ENCODE data around the gene CTTN.

CTTN gene

GRCh38 chr11:70420008-70420464, 21.7 kb downstream of the CTTN start:
- no peak for DNase-seq (ENCODE audit: low read depth)
- TF ChIP-seq, protein P1, sequence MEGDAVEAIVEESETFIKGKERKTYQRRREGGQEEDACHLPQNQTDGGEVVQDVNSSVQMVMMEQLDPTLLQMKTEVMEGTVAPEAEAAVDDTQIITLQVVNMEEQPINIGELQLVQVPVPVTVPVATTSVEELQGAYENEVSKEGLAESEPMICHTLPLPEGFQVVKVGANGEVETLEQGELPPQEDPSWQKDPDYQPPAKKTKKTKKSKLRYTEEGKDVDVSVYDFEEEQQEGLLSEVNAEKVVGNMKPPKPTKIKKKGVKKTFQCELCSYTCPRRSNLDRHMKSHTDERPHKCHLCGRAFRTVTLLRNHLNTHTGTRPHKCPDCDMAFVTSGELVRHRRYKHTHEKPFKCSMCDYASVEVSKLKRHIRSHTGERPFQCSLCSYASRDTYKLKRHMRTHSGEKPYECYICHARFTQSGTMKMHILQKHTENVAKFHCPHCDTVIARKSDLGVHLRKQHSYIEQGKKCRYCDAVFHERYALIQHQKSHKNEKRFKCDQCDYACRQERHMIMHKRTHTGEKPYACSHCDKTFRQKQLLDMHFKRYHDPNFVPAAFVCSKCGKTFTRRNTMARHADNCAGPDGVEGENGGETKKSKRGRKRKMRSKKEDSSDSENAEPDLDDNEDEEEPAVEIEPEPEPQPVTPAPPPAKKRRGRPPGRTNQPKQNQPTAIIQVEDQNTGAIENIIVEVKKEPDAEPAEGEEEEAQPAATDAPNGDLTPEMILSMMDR (IDR thresholded peaks at IDR 0.05; ENCODE audit: insufficient read depth, low read depth, low read length, missing control alignments) = no peak
- H3K4me3 ChIP-seq (ENCODE audit: low read depth, low read length) = no peak overlapping the region

GRCh38 chr11:70420496-70420895, 22.2 kb downstream of the CTTN start:
- no peak overlapping the region for H3K4me3 ChIP-seq (ENCODE audit: low read depth, low read length)
- TF ChIP-seq, protein P1 (IDR thresholded peaks at IDR 0.05; ENCODE audit: insufficient read depth, low read depth, low read length, missing control alignments) = no peak

DNA sequence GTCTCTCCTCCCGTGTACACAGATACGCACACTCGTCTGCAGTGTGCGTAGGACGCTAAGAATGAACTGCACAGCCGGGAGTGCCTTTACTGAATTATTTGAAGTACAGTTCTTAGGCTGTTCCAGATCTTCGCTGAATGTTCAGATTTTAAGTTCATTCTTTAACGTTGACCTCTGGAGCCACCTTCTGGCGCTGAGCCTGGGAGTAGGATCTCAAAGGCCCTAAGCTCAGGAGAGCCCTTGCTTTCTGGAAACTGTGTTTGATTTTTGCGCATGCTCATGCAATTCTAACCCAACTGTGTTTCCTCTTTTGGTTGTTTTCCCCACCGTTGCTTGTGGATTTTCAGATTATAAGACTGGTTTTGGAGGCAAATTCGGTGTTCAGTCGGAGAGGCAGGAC, 22.8 kb downstream of the CTTN start:
- TF ChIP-seq, protein P1 (IDR thresholded peaks at IDR 0.05; ENCODE audit: insufficient read depth, low read depth, low read length, missing control alignments) = no peak
- H3K4me3 ChIP-seq (ENCODE audit: low read depth, low read length) = no peak overlapping the region
- DNase-seq (ENCODE audit: low read depth) = no peak

More at GRCh38 chr11:70420496-70420895, 22.2 kb downstream of the CTTN start:
- no peak for DNase-seq (ENCODE audit: low read depth)

GRCh38 chr11:70422692-70423522, 24.6 kb downstream of the CTTN start:
- H3K4me3 ChIP-seq (ENCODE audit: low read depth, low read length) = no peak overlapping the region
- DNase-seq (ENCODE audit: low read depth) = no peak
- TF ChIP-seq, protein P1 (IDR thresholded peaks at IDR 0.05; ENCODE audit: insufficient read depth, low read depth, low read length, missing control alignments) = no peak

DNA sequence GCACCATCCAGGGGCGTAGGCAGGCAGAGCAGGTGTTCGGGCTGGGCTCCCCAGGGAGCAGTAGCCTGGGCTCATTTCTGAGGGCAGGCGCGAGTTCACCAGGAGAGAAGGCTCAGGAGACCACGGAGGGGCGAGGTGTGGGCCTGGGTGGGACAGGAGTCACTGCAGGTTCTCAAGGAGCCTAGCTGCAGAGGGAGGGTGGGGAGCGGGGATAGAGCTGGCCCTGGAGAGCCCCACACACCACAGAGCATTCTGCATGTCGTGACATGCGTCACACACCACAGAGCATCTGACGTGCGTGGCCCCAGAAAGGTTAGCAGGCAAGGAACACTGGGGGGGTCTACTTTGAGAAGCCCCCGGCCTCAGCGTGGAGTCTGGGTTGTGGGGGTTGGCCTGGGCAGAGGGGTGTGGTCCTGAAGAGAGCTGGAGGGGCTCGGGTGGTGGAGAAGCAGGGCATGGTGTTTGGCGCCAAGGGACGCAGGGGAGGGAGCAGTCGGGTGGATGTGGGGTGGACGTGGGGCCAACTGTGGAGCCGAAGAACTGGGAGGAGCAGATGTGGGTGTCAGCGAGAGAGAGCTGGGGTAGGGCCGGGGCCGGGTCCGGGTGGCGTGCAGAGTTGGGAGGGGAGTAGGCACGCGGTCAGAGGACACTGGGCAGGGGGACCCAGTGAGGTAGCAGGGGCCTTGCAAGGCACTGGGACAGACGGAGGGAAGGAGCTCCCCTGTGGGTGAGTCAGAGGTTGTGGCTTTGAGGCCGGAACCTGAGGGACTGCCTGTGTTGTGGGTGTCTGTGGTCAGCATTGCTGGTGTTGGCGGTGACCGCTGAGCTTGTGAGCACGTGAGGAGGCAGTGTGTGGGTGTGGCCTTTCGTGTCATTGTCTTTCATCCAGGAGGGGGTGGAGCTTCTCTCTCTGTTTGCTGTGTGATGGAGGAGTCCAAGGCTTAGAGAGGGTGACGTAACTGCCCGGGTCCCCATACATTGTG, 25.5 kb downstream of the CTTN start:
- peak; percentile 89 for DNase-seq (ENCODE audit: low read depth)
- TF ChIP-seq, protein P1 (IDR thresholded peaks at IDR 0.05; ENCODE audit: insufficient read depth, low read depth, low read length, missing control alignments) = no peak
- H3K4me3 ChIP-seq (ENCODE audit: low read depth, low read length) = no peak overlapping the region

- no peak overlapping the region for H3K4me3 ChIP-seq (ENCODE audit: low read depth, low read length)
- peak; percentile 82 for DNase-seq (ENCODE audit: low read depth)
- TF ChIP-seq, protein P1 (IDR thresholded peaks at IDR 0.05; ENCODE audit: insufficient read depth, low read depth, low read length, missing control alignments) = no peak
Measured at GRCh38 chr11:70424765-70425344, 26.5 kb downstream of the CTTN start.

Data from GM12865 (cell line).